Brain microvascular endothelial cell (primary cell): ENCODE results near the gene MSI1.

Experiments used
- DNase-seq: peaks from one replicate; pipeline ENCODE4 v3.0.0-alpha.2; 2020
- H3K27ac ChIP-seq: fragments of 250-450 bp; sonication (Bioruptor Pico); 2 replicates; pipeline ENCODE4 v1.5.1; 2020; ENCODE audit warnings: mild to moderate bottlenecking, moderate library complexity
- H3K27me3 ChIP-seq: fragments of 250-450 bp; sonication (Bioruptor Pico); replicated peaks from 2 replicates; pipeline ENCODE4 v1.5.1; 2020; ENCODE audit warnings: mild to moderate bottlenecking
- H3K36me3 ChIP-seq: fragments of 250-450 bp; sonication (Bioruptor Pico); replicated peaks from 2 replicates; pipeline ENCODE4 v1.5.1; 2020; ENCODE audit warnings: mild to moderate bottlenecking
- H3K4me3 ChIP-seq: 2 replicates; pipeline ENCODE4 v1.5.1; 2011; ENCODE audit warnings: low read depth, mild to moderate bottlenecking, control low read depth, low read length, moderate library complexity
- in situ Hi-C: cut with HindIII; loops from 2 replicates; pipeline ENCODE4 v1.10.0; 2017; ENCODE audit warnings: low sequenced_read_pairs, low pct_ligation_motif_present
- TF ChIP-seq, protein P1 (sequence below): IDR thresholded peaks from 2 replicates; pipeline ENCODE4 v1.5.1; 2011; ENCODE audit warnings: low read depth, mild to moderate bottlenecking, moderate library complexity, low read length, control low read depth, inconsistent platforms; ENCODE audit errors: missing control alignments

The MSI1 gene

DNA sequence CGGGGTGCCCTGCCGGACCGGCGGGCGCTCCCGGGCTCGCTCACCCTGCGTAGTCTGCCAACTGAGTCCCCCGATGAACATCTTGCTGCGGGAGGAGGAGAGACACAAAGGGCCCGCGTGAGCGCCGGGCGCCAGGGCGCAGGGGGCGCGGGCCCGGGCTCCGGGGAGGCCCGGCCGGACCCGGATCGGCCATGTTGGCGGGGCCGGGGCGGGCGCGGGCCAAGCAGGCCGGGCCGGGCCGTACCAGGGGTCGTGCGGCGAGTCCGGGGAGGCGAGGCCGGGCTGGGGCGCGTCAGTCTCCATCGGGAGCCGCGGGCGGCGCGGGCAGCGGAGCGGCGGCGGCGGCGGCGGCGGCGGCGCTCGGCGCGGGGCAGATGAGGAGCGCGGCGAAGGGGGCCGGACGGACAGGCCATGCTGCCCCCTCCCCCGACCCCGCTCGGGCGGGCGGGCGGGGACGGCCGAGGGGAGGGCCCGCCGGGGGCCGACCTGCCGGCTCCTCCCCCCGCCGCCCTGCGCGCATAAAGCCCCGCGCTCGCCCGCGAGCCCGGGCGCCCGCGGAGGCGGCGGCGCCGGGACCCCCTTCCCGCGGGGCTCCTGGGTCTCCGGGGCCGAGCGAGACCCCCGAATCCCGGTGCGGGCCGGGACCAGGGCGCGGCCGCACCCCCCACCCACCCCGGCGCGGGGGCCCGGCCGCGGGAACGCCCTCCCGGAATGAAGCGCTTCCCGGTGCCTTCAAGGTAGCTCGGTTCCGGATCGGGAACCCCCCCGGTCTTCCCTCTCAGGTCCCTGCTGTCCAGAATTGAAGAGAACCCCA, at the start of gene MSI1:
Gene MSI1, minus strand, starts transcription at position 376 of the 814 bp plus-strand sequence. Its CDS starts 73 bp downstream, at position 303.
- Histone ChIP-seq H3K27me3 (peaks cover 54% of the 10 kb centered on the region), H3K27ac (no peak within 1 kb of the TSS), H3K4me3 (peak within 1 kb of the TSS; percentile 29), H3K36me3 (no peaks in the 10 kb centered on the region)
- no peak for DNase-seq
- in situ Hi-C loops: no loop called here
- TF ChIP-seq, protein P1, sequence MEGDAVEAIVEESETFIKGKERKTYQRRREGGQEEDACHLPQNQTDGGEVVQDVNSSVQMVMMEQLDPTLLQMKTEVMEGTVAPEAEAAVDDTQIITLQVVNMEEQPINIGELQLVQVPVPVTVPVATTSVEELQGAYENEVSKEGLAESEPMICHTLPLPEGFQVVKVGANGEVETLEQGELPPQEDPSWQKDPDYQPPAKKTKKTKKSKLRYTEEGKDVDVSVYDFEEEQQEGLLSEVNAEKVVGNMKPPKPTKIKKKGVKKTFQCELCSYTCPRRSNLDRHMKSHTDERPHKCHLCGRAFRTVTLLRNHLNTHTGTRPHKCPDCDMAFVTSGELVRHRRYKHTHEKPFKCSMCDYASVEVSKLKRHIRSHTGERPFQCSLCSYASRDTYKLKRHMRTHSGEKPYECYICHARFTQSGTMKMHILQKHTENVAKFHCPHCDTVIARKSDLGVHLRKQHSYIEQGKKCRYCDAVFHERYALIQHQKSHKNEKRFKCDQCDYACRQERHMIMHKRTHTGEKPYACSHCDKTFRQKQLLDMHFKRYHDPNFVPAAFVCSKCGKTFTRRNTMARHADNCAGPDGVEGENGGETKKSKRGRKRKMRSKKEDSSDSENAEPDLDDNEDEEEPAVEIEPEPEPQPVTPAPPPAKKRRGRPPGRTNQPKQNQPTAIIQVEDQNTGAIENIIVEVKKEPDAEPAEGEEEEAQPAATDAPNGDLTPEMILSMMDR: no peak

DNA sequence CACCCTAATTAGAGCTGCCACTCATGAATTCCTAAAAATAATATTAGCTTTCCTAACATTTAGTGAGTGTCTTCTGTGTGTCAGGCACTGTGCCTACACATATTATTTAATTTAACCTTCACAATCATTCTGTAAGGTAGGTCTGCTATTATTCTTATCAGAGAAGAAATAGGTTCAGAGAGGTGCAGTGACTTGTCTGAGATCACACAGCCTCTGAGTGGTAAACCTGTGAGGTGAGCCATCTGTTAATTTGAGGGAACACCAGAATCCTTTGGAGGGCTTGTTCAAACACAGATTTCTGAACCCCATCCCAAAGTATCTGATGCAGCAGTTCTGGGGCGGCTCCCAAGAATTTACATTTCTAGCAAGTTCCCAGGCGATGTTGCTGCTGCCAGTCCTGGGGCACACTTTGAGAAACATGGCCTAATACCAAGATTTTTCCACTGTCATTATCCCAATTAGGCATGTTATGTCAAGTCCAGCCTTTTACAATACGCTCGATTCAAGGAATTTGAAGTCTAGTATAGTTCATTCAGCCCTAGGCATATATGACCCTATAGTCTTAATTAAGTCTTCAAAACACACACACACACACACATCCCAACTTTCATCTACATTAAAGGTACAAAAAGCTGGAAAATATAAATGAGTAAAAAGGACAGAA, 49.1 kb upstream of the MSI1 start:
- H3K36me3 ChIP-seq: no peaks in the 10 kb centered on the region
- H3K27ac ChIP-seq: no peak overlapping the region
- in situ Hi-C loops: no loop called here
- TF ChIP-seq, protein P1: no peak
- DNase-seq: no peak
- H3K4me3 ChIP-seq: no peak overlapping the region
- H3K27me3 ChIP-seq: no peaks in the 10 kb centered on the region

DNA sequence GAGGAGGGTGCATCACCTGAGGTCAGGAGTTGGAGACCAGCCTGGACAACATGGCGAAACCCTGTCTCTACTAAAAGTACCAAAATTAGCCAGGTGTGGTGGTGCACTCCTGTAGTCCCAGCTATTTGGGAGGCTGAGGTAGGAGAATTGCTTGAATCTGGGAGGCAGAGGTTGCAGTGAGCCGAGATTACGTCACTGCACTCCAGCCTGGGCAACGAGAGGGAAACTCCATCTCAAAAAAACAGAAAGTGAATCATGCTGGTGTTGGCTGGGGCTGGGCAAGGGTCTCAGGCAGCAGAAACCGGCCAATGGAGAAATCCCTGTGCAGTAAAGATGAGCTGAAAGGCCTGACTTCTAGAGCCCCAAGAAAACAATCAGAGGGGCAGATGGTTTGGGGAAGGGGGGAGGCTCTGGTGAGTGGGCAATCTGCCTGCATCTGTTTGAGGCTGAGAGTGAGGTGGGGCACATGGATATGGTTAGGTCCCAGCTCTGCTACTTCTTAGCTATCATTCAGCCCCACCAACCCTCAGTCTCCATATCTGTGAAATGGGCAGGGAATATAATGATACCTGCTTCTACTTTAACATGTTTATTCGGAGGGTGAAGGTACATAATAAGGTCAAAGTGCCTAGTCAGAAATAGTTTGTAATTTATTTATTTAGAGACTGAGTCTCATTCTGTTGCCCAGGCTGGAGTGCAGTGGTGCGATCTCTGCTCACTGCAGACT, 47.7 kb upstream of the MSI1 start:
- Histone ChIP-seq H3K27me3 (no peaks in the 10 kb centered on the region), H3K36me3 (no peaks in the 10 kb centered on the region)
- in situ Hi-C loops: no loop called here

DNA sequence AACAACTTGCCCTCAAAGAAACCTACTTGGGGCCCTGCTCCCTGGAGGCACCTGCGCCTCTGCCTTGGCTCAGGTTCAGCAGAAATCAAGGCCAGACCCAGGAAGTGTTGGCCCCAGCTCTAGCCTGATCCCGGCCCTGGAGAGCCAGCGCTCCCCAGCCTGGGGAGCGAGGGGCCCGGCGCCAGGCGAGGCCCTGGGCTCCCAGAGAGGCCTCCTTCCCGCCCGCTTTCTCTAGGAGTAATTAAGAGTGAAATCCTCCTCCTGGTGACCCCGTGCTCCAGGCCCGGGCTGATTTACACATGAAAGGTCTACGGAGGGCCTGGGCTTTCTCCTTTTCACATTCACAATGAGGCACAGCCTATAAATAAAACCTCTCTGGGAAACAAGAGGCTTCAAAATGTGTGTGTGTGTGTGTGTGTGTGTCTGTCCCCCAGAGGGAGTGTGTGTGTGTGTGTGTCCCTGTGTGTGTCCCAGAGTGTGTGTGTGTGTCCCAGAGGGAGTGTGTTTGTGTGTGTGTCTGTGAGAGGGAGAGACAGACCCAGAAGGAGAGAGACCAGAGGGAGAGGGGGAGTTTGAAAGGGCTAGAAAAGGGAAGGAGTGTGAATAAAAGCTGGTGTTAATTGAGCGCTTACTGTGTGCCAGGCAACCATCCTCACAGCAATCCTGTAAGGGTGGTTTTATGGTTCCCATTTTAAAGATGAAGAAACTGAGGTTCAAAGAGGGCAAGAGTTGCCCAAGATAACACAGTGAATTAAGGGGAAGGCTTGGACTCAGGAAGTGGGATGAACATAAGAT, 45.1 kb upstream of the MSI1 start:
- TF ChIP-seq, protein P1: no peak
- no peaks in the 10 kb centered on the region for H3K27me3 ChIP-seq
- H3K4me3 ChIP-seq: no peak overlapping the region
- H3K36me3 ChIP-seq: no peaks in the 10 kb centered on the region
- in situ Hi-C loops: no loop called here
- H3K27ac ChIP-seq: no peak overlapping the region
- no peak for DNase-seq

More for the DNA sequence above, 47.7 kb upstream of the MSI1 start:
- Histone ChIP-seq H3K4me3 (no peak overlapping the region), H3K27ac (no peak overlapping the region)
- no peak for DNase-seq
- TF ChIP-seq, protein P1: no peak

DNA sequence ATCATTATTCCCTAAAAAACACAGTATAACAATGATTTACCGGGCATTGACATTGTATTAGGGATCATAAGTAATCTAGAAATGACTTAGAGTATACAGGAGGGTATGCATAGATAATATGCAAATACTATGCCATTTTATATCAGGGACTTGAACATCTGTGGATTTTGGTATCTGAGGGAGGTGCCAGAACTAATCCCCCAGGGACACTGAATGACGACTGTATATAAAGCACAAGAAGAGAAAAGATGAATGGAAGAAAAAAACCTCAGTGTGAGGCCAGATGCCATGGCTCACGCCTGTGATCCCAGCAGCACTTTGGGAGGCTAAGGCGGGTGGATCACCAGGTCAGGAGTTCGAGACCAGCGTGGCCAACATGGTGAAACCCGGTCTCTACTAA, 43.5 kb upstream of the MSI1 start:
- no peak for DNase-seq

More for the DNA sequence above, 43.5 kb upstream of the MSI1 start:
- H3K36me3 ChIP-seq: no peaks in the 10 kb centered on the region
- no peaks in the 10 kb centered on the region for H3K27me3 ChIP-seq
- H3K27ac ChIP-seq: no peak overlapping the region
- no peak overlapping the region for H3K4me3 ChIP-seq
- in situ Hi-C loops: no loop called here
- TF ChIP-seq, protein P1: no peak
